ENCODE measurements around the gene TRIM33. TPM values are rescaled to one million over a fixed set of nuclear protein-coding genes. Genes with fewer than 3 reads are reported as not detected.
A peak's percentile ranks its signal among the peaks of the same experiment; 100 is the strongest.
"Not testable (repeated sequence)": the region's sequence is repeated elsewhere in the genome, so short reads cannot be mapped to it uniquely, and the experiment has no call there.

TRIM33 gene
- total RNA-seq, 2 donors from 2014 or later, result 48.1 to 53.9 TPM

DNA sequence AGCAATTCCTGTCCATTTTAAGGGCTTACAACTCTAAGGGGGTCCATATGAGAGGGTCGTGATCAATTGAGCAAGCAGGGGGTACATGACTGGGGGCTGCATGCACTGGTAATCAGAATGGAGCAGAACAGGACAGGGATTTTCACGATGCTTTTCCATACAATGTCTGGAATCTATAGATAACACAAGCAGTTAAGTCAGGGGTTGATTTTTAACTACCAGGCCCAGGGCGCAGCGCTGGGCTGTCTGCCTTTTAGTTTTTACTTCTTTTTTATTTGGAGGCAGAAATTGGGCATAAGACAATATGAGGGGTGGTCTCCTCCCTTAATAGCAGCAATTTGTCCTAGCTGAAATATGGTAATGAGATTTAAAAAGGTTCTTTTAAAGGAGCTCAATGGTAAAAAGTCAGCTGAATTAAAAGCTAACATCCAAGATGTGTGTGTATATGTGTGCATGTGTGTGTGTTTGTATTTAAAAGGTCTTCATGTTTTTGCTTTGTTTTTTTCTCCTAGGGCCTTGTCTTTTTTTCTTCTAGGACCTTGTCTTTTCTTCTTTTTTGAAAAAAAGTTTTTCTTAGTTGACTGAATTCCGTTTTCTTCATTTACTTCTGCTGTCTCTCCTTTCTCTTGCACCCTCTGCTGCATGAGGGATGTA lies 141.6 kb downstream of the TRIM33 start:
- DNase-seq; ATAC-seq; H3K27me3 Mint-ChIP-seq; H3K4me3 Mint-ChIP-seq; H3K27ac Mint-ChIP-seq; H3K4me1 Mint-ChIP-seq; H3K9me3 ChIP-seq (ENCODE audit: control insufficient read depth, low read length, poor library complexity, severe bottlenecking); H3K36me3 Mint-ChIP-seq (ENCODE audit: low read depth): not testable (repeated sequence)

DNA sequence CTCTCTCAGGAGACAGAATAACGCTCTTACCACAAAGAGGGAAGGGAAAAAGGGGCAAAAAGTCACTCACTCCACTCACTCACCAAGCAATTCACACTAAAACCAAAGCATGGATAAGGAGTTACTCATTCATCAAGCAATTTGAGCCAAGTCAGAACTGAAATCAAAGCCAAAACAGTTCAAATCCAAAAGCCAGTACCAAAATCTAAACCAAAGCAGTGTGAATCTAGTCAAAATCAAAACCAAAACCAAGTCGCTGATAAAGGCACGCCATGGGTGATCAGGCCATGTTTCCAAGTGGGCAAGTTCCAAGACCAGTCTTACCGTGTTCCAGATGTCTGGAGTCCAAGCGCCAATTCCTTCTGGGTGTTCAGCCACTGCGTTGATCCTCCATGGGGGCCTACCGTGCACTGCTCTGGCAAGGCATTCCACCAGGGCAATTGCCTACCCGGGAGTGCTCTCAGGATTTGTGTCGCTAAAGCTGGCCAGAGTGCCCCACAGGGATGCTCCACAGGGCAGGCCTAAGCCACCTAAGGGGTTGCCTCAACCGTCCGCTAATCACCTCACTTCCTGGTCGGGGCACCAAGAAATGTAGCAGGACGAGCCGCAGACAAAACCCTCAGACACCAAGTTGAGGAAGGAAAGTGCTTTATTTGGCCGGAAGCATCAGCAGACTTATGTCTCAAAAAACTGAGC lies 142.3 kb downstream of the TRIM33 start:
- no peak overlapping the region for H3K27ac Mint-ChIP-seq
- H3K4me3 Mint-ChIP-seq, result no peak overlapping the region
- H3K4me1 Mint-ChIP-seq, result no peaks in the 10 kb centered on the region
- H3K9me3 ChIP-seq (ENCODE audit: control insufficient read depth, low read length, poor library complexity, severe bottlenecking), result no peaks in the 10 kb centered on the region
- ATAC-seq (no peak), DNase-seq (no peak)
- peaks cover 8% of the 10 kb centered on the region for H3K27me3 Mint-ChIP-seq
- no peaks in the 10 kb centered on the region for H3K36me3 Mint-ChIP-seq (ENCODE audit: low read depth)

DNA sequence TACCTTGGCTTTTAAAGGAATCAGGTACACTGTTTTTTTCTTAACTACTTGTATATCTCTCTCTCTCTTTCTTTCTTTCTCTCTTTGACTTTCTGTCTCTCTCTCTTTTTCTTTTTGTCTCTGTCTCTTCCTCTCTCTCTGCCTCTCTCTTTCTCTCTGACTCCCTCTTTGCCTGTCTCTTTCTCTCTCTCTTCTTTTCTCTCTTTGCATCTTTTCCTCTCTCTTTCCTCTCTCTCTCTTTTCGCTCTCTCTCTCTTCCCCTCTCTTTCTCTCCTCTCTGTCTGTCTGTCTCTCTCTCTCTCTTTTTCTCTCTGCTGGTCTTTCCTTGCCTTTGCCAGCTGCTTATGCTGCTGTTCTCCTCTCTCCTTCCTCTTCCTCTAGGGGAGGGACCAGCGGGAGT lies 143.2 kb downstream of the TRIM33 start:
- ATAC-seq, result no peak
- H3K4me3 Mint-ChIP-seq, result peak overlapping the region; percentile 0
- H3K36me3 Mint-ChIP-seq (ENCODE audit: low read depth), result no peaks in the 10 kb centered on the region
- peaks cover 6% of the 10 kb centered on the region for H3K9me3 ChIP-seq (ENCODE audit: control insufficient read depth, low read length, poor library complexity, severe bottlenecking)
- DNase-seq, result no peak
- H3K27ac Mint-ChIP-seq, result no peak overlapping the region
- peaks cover 8% of the 10 kb centered on the region for H3K27me3 Mint-ChIP-seq
- H3K4me1 Mint-ChIP-seq, result no peaks in the 10 kb centered on the region

GRCh38 chr1:114363230-114363629 lies 147.8 kb downstream of the TRIM33 start:
- not testable (repeated sequence) for H3K27ac Mint-ChIP-seq, H3K4me1 Mint-ChIP-seq, ATAC-seq

GRCh38 chr1:114359791-114360190 lies 151.2 kb downstream of the TRIM33 start:
- Mint-ChIP-seq H3K4me3 (no peak overlapping the region), H3K4me1 (peaks cover 3% of the 10 kb centered on the region), H3K36me3 (ENCODE audit: low read depth) (peaks cover 2% of the 10 kb centered on the region), H3K27ac (no peak overlapping the region), H3K27me3 (no peaks in the 10 kb centered on the region)
- DNase-seq, result no peak
- no peak for ATAC-seq
- H3K9me3 ChIP-seq (ENCODE audit: control insufficient read depth, low read length, poor library complexity, severe bottlenecking), result peaks cover 8% of the 10 kb centered on the region

More at GRCh38 chr1:114363230-114363629, 147.8 kb downstream of the TRIM33 start:
- not testable (repeated sequence) for H3K27me3 Mint-ChIP-seq; DNase-seq; H3K9me3 ChIP-seq (ENCODE audit: control insufficient read depth, low read length, poor library complexity, severe bottlenecking); H3K4me3 Mint-ChIP-seq; H3K36me3 Mint-ChIP-seq (ENCODE audit: low read depth)

DNA sequence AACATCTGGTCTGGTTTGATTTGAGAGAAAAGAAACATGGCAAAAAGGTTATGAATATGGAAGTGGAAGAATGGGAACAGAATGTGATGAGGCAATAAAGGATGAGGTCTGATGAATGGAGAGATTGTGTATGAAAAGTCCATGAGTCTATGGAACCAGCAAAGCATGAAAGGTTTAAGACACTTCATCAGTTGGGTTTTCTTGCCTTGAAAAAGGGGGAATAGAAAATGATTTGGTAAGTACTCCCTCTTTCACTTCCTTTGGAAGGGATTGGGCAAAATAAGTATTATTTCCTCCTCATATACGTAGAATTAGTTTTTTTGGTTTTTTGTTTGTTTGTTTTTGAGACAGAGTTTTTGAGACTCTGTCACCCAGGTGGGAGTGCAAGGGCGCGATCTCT lies 155.8 kb downstream of the TRIM33 start:
- Mint-ChIP-seq H3K36me3 (ENCODE audit: low read depth) (peaks cover 4% of the 10 kb centered on the region), H3K27me3 (no peaks in the 10 kb centered on the region), H3K27ac (no peak overlapping the region), H3K4me1 (peaks cover 10% of the 10 kb centered on the region), H3K4me3 (no peak overlapping the region)
- no peaks in the 10 kb centered on the region for H3K9me3 ChIP-seq (ENCODE audit: control insufficient read depth, low read length, poor library complexity, severe bottlenecking)
- ATAC-seq (no peak), DNase-seq (no peak)

DNA sequence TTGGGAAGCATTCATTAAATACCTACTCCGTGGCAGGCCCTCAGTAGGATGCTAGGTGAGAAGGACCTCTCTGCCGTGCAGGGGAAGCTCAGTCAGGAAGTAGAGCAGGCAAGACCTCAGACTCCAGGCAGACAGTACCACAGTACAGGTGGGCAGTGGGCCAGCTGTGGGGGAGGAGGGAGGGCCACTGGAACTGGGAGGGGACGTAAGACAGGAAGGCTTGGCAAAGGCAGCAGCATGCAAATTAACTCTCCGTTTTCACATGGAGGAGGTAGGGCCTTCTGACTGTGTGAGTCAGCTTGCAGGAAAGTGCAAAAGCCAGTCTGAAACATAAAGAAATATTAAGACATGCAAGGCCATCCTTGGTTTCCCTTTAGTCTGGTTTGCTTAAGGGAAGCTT lies 157.7 kb downstream of the TRIM33 start:
- H3K4me3 Mint-ChIP-seq, result no peak overlapping the region
- ATAC-seq, result peak; percentile 28
- DNase-seq, result no peak

DNA sequence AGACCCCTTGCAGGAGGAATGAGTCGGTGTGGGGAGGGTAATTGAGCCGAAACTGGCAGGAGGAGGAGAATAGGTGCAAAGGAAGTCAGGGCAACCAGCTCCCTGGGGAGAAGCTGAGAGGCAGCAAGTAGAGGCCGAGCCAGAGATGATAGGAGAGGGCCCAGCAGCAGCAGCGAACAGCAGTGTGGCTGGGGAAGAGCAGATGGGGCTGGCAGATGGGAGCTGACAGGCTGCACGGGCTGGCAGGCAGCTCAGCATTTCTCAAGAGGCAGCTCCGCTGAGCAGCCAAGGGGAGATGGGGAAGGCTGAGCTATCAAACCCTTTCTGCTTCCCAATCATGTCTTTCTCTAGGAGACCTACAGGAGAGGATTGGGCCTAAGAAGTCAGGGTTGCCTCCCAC lies 158.2 kb downstream of the TRIM33 start:
- Mint-ChIP-seq H3K27ac (peak overlapping the region; percentile 78), H3K4me1 (peaks cover 10% of the 10 kb centered on the region), H3K27me3 (no peaks in the 10 kb centered on the region), H3K4me3 (no peak overlapping the region), H3K36me3 (ENCODE audit: low read depth) (peaks cover 4% of the 10 kb centered on the region)
- DNase-seq, result no peak
- no peak for ATAC-seq
- no peaks in the 10 kb centered on the region for H3K9me3 ChIP-seq (ENCODE audit: control insufficient read depth, low read length, poor library complexity, severe bottlenecking)

More for the DNA sequence above, 157.7 kb downstream of the TRIM33 start:
- Mint-ChIP-seq H3K36me3 (ENCODE audit: low read depth) (peaks cover 4% of the 10 kb centered on the region), H3K4me1 (peaks cover 10% of the 10 kb centered on the region), H3K27ac (peak overlapping the region; percentile 78), H3K27me3 (no peaks in the 10 kb centered on the region)
- H3K9me3 ChIP-seq (ENCODE audit: control insufficient read depth, low read length, poor library complexity, severe bottlenecking), result no peaks in the 10 kb centered on the region

- peaks cover 13% of the 10 kb centered on the region for H3K4me1 Mint-ChIP-seq
- peaks cover 4% of the 10 kb centered on the region for H3K36me3 Mint-ChIP-seq (ENCODE audit: low read depth)
- H3K27me3 Mint-ChIP-seq, result no peaks in the 10 kb centered on the region
- H3K4me3 Mint-ChIP-seq, result no peak overlapping the region
- no peaks in the 10 kb centered on the region for H3K9me3 ChIP-seq (ENCODE audit: control insufficient read depth, low read length, poor library complexity, severe bottlenecking)
- DNase-seq, result no peak
- no peak for ATAC-seq
- H3K27ac Mint-ChIP-seq, result no peak overlapping the region
Observed at GRCh38 chr1:114350731-114351445, 160.1 kb downstream of the TRIM33 start.

DNA sequence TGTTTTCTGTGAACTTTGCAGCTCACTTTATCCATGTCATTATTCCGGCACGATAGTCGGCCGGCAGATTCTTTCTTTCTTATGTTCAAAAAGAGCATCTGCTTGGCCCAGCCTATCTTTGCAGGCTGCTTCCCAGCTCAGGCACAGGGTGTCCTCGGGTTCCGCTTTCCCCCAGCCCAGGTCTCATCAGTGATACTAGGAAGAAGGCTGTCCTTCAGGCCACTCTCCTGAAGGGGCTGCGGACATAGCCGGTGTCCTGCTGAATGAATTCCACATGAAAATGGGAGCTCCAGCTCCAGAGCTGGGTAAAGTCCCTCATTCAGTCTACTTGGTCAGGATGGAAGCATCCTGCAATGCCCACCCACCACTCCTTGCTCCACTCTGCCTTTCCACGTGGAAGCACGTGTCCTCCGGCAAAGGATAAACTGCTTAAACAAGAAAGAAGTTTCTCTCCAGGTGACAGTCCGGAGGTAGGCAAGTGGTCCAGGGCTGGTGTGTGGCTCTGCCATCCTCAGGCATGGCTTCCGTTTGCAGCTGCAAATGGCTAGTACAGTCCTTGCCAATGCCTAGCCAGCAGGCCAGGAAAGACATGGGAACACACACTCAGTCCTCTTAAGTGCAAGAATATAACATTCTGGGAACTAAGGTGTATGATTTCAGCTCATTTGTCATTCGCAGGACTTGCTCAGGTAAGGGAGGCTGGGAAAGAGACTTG lies 161.0 kb downstream of the TRIM33 start:
- H3K27me3 Mint-ChIP-seq, result no peaks in the 10 kb centered on the region
- H3K9me3 ChIP-seq (ENCODE audit: control insufficient read depth, low read length, poor library complexity, severe bottlenecking), result no peaks in the 10 kb centered on the region
- H3K4me1 Mint-ChIP-seq, result peaks cover 13% of the 10 kb centered on the region
- H3K27ac Mint-ChIP-seq, result no peak overlapping the region
- no peak for ATAC-seq
- no peak for DNase-seq
- peaks cover 3% of the 10 kb centered on the region for H3K36me3 Mint-ChIP-seq (ENCODE audit: low read depth)
- no peak overlapping the region for H3K4me3 Mint-ChIP-seq

DNA sequence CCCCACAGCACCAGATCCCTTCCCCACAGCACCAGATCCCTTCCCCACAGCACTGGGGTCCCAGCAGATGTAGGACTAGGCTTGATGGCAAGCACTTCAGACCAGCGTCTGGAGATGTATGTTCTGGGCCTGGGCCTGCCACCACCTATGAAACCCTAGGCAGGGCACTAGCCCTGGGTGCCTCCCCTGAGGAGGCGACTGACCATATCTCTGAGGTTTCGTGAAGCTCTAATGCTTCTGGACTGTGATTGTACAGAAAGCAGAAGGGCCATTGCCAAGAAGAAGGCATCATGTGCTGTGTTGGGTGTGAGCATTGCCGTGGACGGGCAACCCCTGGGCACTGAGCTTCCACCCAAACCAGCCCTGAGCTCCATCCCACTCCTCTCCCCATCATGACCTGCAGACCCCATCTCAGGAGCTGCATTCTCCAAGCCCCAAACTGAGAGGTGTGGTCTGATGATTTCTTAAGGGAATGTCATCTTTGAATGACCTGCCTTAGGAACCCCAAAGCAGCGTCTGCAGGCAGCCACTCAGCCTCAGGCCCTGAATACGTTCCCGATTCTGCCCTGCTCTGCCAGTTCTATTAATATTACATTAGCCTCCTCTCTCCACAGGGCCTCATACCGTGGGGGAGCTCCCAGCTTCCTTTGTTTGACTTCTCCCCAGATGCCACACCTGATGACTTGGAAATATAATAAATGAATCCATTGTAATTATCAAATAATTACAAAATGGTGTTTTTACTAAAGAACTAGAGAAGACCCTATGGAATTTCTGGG lies 163.4 kb downstream of the TRIM33 start:
- ATAC-seq, result no peak
- no peaks in the 10 kb centered on the region for H3K9me3 ChIP-seq (ENCODE audit: control insufficient read depth, low read length, poor library complexity, severe bottlenecking)
- Mint-ChIP-seq H3K4me1 (peaks cover 10% of the 10 kb centered on the region), H3K27ac (no peak overlapping the region), H3K36me3 (ENCODE audit: low read depth) (no peaks in the 10 kb centered on the region), H3K27me3 (no peaks in the 10 kb centered on the region), H3K4me3 (no peak overlapping the region)
- no peak for DNase-seq

- H3K27ac Mint-ChIP-seq, result peak overlapping the region; percentile 97
- peak; percentile 99 for ATAC-seq
- H3K27me3 Mint-ChIP-seq, result no peaks in the 10 kb centered on the region
- H3K9me3 ChIP-seq (ENCODE audit: control insufficient read depth, low read length, poor library complexity, severe bottlenecking), result no peaks in the 10 kb centered on the region
- DNase-seq, result peak; percentile 93 to 100 (median 95)
- H3K36me3 Mint-ChIP-seq (ENCODE audit: low read depth), result no peaks in the 10 kb centered on the region
- peak overlapping the region; percentile 96 for H3K4me3 Mint-ChIP-seq
- peaks cover 13% of the 10 kb centered on the region for H3K4me1 Mint-ChIP-seq
Observed at GRCh38 chr1:114346480-114347029, 164.4 kb downstream of the TRIM33 start.
